Measurements from ENCODE around the gene CTAG2. TPM values are rescaled to one million over a fixed set of nuclear protein-coding genes. Genes with fewer than 3 reads are reported as not detected.

Gene CTAG2
- polyA plus RNA-seq, 1 donor (not counting 4 experiments of a cell fraction or from before 2014, with no cell fraction given) = not detected

GRCh38 chrX:154650221-154650510 lies 3.2 kb downstream of the CTAG2 start:
- DNase-seq (ENCODE audit: low read depth, low spot score) = no peak
- no peak overlapping the region for H3K27ac ChIP-seq (ENCODE audit: control insufficient read depth, insufficient read depth, low read length)

GRCh38 chrX:154649503-154650220 lies 3.7 kb downstream of the CTAG2 start:
- H2AFZ ChIP-seq (ENCODE audit: control insufficient read depth, low read length) = no peak overlapping the region
- H3K27ac ChIP-seq (ENCODE audit: control insufficient read depth, insufficient read depth, low read length) = no peak overlapping the region
- H4K20me1 ChIP-seq (ENCODE audit: control insufficient read depth, extremely low read depth, insufficient read depth, low read length) = no peaks in the 10 kb centered on the region
- no peaks in the 10 kb centered on the region for H3K9me1 ChIP-seq (ENCODE audit: control insufficient read depth, extremely low read depth, insufficient read depth, low read length)
- no peaks in the 10 kb centered on the region for H3K27me3 ChIP-seq (ENCODE audit: control insufficient read depth, extremely low read depth, insufficient read depth, low read length)
- no peak overlapping the region for H3K4me3 ChIP-seq (ENCODE audit: control insufficient read depth in 2 of 3, extremely low read depth in 1 of 3, insufficient read depth in 2 of 3, low read depth in 1 of 3, low read length in 3 of 3)
- TF ChIP-seq EZH2 (IDR thresholded peaks at IDR 0.05; ENCODE audit: low read length) = no peak
- no peak for TF ChIP-seq CTCF (optimal IDR thresholded peaks at IDR 0.05 in 1 of 3, IDR thresholded peaks at IDR 0.05 in 1 of 3, conservative IDR thresholded peaks at IDR 0.05 in 1 of 3; ENCODE audit: extremely low read depth in 1 of 3, insufficient read depth in 2 of 3, low read length in 3 of 3)
- DNase-seq (ENCODE audit: low read depth, low spot score) = no peak
- H3K9ac ChIP-seq (ENCODE audit: control insufficient read depth, extremely low read depth, insufficient read depth, low read length) = no peak overlapping the region
- no peaks in the 10 kb centered on the region for H3K4me1 ChIP-seq (ENCODE audit: control insufficient read depth, extremely low read depth, insufficient read depth, low read length)
- dilution Hi-C loops (cut with MboI; ENCODE audit: extremely low pct_ligation_motif_present, low sequenced_read_pairs) = no loop called here
- FAIRE-seq = no peak
- no peaks in the 10 kb centered on the region for H3K9me3 ChIP-seq (ENCODE audit: control insufficient read depth, low read depth, low read length)
- H3K79me2 ChIP-seq (ENCODE audit: control insufficient read depth, insufficient read depth, low read length) = no peaks in the 10 kb centered on the region
- H3K36me3 ChIP-seq (ENCODE audit: control insufficient read depth in 2 of 2, extremely low read depth in 1 of 2, insufficient read depth in 2 of 2, low read length in 2 of 2) = no peaks in the 10 kb centered on the region
- no peak overlapping the region for H3K4me2 ChIP-seq (ENCODE audit: control insufficient read depth, extremely low read depth, insufficient read depth, low read depth, low read length)

More at GRCh38 chrX:154650221-154650510, 3.2 kb downstream of the CTAG2 start:
- Histone ChIP-seq H3K4me3 (ENCODE audit: control insufficient read depth in 2 of 3, extremely low read depth in 1 of 3, insufficient read depth in 2 of 3, low read depth in 1 of 3, low read length in 3 of 3) (no peak overlapping the region), H3K9me3 (ENCODE audit: control insufficient read depth, low read depth, low read length) (no peaks in the 10 kb centered on the region), H3K4me2 (ENCODE audit: control insufficient read depth, extremely low read depth, insufficient read depth, low read depth, low read length) (no peak overlapping the region), H3K79me2 (ENCODE audit: control insufficient read depth, insufficient read depth, low read length) (no peaks in the 10 kb centered on the region), H2AFZ (ENCODE audit: control insufficient read depth, low read length) (no peak overlapping the region), H3K27me3 (ENCODE audit: control insufficient read depth, extremely low read depth, insufficient read depth, low read length) (no peaks in the 10 kb centered on the region), H3K36me3 (ENCODE audit: control insufficient read depth in 2 of 2, extremely low read depth in 1 of 2, insufficient read depth in 2 of 2, low read length in 2 of 2) (no peaks in the 10 kb centered on the region), H4K20me1 (ENCODE audit: control insufficient read depth, extremely low read depth, insufficient read depth, low read length) (no peaks in the 10 kb centered on the region), H3K9me1 (ENCODE audit: control insufficient read depth, extremely low read depth, insufficient read depth, low read length) (no peaks in the 10 kb centered on the region), H3K4me1 (ENCODE audit: control insufficient read depth, extremely low read depth, insufficient read depth, low read length) (no peaks in the 10 kb centered on the region), H3K9ac (ENCODE audit: control insufficient read depth, extremely low read depth, insufficient read depth, low read length) (no peak overlapping the region)
- FAIRE-seq = no peak
- dilution Hi-C loops (cut with MboI; ENCODE audit: extremely low pct_ligation_motif_present, low sequenced_read_pairs) = no loop called here
- no peak for TF ChIP-seq CTCF (optimal IDR thresholded peaks at IDR 0.05 in 1 of 3, IDR thresholded peaks at IDR 0.05 in 1 of 3, conservative IDR thresholded peaks at IDR 0.05 in 1 of 3; ENCODE audit: extremely low read depth in 1 of 3, insufficient read depth in 2 of 3, low read length in 3 of 3)
- TF ChIP-seq EZH2 (IDR thresholded peaks at IDR 0.05; ENCODE audit: low read length) = no peak

Data from keratinocyte (primary cell).